Trophoblast cell (in vitro differentiated cells and primary cell): ENCODE data around the gene PAXX.
"Not testable (repeated sequence)": the region's sequence is repeated elsewhere in the genome, so short reads cannot be mapped to it uniquely, and the experiment has no call there.

Source experiments
- DNase-seq, 2 donors: peaks; one replicate each; pipeline ENCODE4 v3.0.0-alpha.2; 2016
- H2AFZ ChIP-seq: 2 replicates; pipeline ENCODE4 v1.6.1; 2013; ENCODE audit warnings: low read length, moderate library complexity, mild to moderate bottlenecking; ENCODE audit not compliant: insufficient read depth, poor library complexity
- H2AK5ac ChIP-seq: 2 replicates; pipeline ENCODE4 v1.6.1; 2013; ENCODE audit warnings: mild to moderate bottlenecking, low read length
- H2BK120ac ChIP-seq: 2 replicates; pipeline ENCODE4 v1.6.1; 2013; ENCODE audit warnings: low read length, mild to moderate bottlenecking, moderate library complexity; ENCODE audit not compliant: insufficient read depth, poor library complexity
- H2BK12ac ChIP-seq: 2 replicates; pipeline ENCODE4 v1.6.1; 2013; ENCODE audit warnings: mild to moderate bottlenecking, low read length, moderate library complexity
- H2BK5ac ChIP-seq: 2 replicates; pipeline ENCODE4 v1.6.1; 2013; ENCODE audit warnings: low read length, low read depth, moderate library complexity, mild to moderate bottlenecking; ENCODE audit not compliant: poor library complexity
- H3K14ac ChIP-seq: 2 replicates; pipeline ENCODE4 v1.6.1; 2013; ENCODE audit warnings: mild to moderate bottlenecking, low read length
- H3K18ac ChIP-seq: 2 replicates; pipeline ENCODE4 v1.6.1; 2013; ENCODE audit warnings: mild to moderate bottlenecking, low read length
- H3K23ac ChIP-seq: 2 replicates; pipeline ENCODE4 v1.6.1; 2013; ENCODE audit warnings: low read length
- H3K27ac ChIP-seq: 2 replicates; pipeline ENCODE4 v1.5.1; 2013; ENCODE audit warnings: low read depth, mild to moderate bottlenecking, inconsistent platforms, low read length, moderate library complexity
- H3K27me3 ChIP-seq: 2 replicates; pipeline ENCODE4 v1.6.1; 2013; ENCODE audit warnings: inconsistent platforms, mild to moderate bottlenecking, low read length, moderate library complexity; ENCODE audit not compliant: insufficient read depth
- H3K36me3 ChIP-seq, 2 experiments: 1 replicate in 1 of 2; 2 replicates in 1 of 2; pipeline ENCODE4 v1.6.1; 2013; ENCODE audit warnings: low read length in 2 of 2, mild to moderate bottlenecking in 2 of 2, moderate library complexity in 1 of 2; ENCODE audit not compliant: insufficient read depth in 2 of 2, control insufficient read depth in 1 of 2
- H3K4ac ChIP-seq: 2 replicates; pipeline ENCODE4 v1.6.1; 2013; ENCODE audit warnings: low read depth, mild to moderate bottlenecking, low read length, moderate library complexity
- H3K4me1 ChIP-seq, 2 experiments: 1 replicate in 1 of 2; 2 replicates in 1 of 2; pipeline ENCODE4 v1.6.1; 2013; ENCODE audit warnings: low read length in 2 of 2, mild to moderate bottlenecking in 2 of 2, moderate library complexity in 1 of 2; ENCODE audit not compliant: insufficient read depth in 2 of 2, control insufficient read depth in 1 of 2
- H3K4me2 ChIP-seq: 2 replicates; pipeline ENCODE4 v1.6.1; 2013; ENCODE audit warnings: inconsistent platforms, mild to moderate bottlenecking, low read length, moderate library complexity
- H3K4me3 ChIP-seq: 2 replicates; pipeline ENCODE4 v1.5.1; 2013; ENCODE audit warnings: mild to moderate bottlenecking, low read depth, low read length, inconsistent platforms
- H3K79me1 ChIP-seq: one replicate; pipeline ENCODE4 v1.6.1; 2013; ENCODE audit warnings: low read length
- H3K79me2 ChIP-seq: 2 replicates; pipeline ENCODE4 v1.6.1; 2013; ENCODE audit warnings: low read length, mild to moderate bottlenecking; ENCODE audit not compliant: control insufficient read depth, insufficient read depth, poor library complexity
- H3K9ac ChIP-seq: 2 replicates; pipeline ENCODE4 v1.6.1; 2013; ENCODE audit warnings: mild to moderate bottlenecking, low read length
- H3K9me3 ChIP-seq: 2 replicates; pipeline ENCODE4 v1.6.1; 2013; ENCODE audit warnings: low read depth, mild to moderate bottlenecking, control low read depth, inconsistent platforms, low read length; ENCODE audit not compliant: insufficient read depth
- H4K12ac ChIP-seq: 2 replicates; pipeline ENCODE4 v1.6.1; 2013; ENCODE audit warnings: low read depth, mild to moderate bottlenecking, low read length, moderate library complexity
- H4K8ac ChIP-seq: 2 replicates; pipeline ENCODE4 v1.6.1; 2013; ENCODE audit warnings: low read depth, mild to moderate bottlenecking, low read length, moderate library complexity
- H4K91ac ChIP-seq: one replicate; pipeline ENCODE4 v1.6.1; 2013; ENCODE audit warnings: low read depth, mild to moderate bottlenecking, low read length, moderate library complexity
- WGBS: extraction: QIAGEN DNeasy Blood & Tissue Kit; methylation state at CpG from one replicate; pipeline ENCODE4 v1.1.7; 2013; ENCODE audit warnings: missing lambda C conversion rate; ENCODE audit not compliant: insufficient read length, insufficient coverage; ENCODE audit errors: extremely low coverage; 5-methylcytosine and 5-hydroxymethylcytosine counted together

PAXX gene

DNA sequence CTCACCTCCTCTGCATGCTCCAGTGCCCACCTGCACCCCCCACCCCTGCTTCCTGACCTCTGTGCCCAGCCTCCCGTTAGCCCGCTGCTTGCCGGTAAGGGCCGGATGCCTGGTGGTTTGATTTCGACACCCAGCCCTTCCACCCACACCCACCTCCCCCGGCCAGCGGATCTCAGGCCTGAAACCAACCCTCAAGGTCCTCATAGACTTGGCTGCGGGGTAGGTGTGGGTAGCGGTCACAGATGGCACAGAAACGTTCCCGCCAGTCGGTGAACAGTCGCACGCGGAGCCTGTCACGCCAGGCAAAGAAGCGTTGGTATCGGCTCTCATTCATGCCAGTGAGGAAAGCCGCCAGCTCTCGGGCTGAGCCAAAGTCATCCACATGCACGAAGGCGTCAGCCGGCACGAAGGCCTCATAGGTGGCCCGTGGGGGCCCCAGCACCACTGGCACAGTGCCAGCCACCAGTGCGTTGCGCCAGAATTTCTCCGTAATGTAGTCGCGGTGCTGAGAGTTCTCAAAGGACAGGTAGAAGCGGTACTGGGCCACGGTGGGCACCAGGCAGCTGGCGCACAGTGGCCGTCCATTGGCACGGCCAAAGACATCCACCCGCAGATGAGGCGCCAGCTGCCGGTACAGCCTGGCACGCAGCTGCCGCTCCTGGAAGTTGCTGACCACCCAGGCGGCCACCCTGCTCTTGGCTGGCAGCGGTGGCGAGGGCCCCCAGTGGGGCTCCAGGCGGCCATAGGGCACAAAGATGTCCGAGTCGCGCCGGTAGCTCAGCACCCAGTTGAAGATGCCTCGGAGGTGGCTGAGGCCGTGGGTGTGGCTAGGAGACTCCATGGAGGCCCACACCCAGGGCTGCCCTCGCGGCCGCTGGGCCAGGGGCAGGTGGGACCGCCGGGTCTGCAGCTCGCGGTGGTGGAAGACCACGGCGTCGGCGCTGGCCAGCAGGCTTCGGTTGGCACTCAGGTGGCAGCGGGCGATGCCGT, 38.6 kb downstream of the PAXX start:
- no peak overlapping the region for H4K12ac ChIP-seq
- H3K79me1 ChIP-seq, result no peaks in the 10 kb centered on the region
- no peak overlapping the region for H3K4me3 ChIP-seq
- no peaks in the 10 kb centered on the region for H3K36me3 ChIP-seq
- no peak overlapping the region for H3K27ac ChIP-seq
- H3K18ac ChIP-seq, result no peak overlapping the region
- no peak for DNase-seq
- H3K4ac ChIP-seq, result no peak overlapping the region
- no peak overlapping the region for H2AFZ ChIP-seq
- H3K14ac ChIP-seq, result no peak overlapping the region
- no peaks in the 10 kb centered on the region for H3K79me2 ChIP-seq
- no peak overlapping the region for H2BK5ac ChIP-seq
- no peak overlapping the region for H2AK5ac ChIP-seq
- no peak overlapping the region for H3K4me2 ChIP-seq
- peaks cover 6 to 8% of the 10 kb centered on the region in 2 experiments for H3K4me1 ChIP-seq
- no peak overlapping the region for H2BK120ac ChIP-seq
- H3K9me3 ChIP-seq, result peaks cover 5% of the 10 kb centered on the region
- no peak overlapping the region for H4K91ac ChIP-seq
- no peak overlapping the region for H3K9ac ChIP-seq
- no CpG with 5 or more reads among the region's 65 CpGs for WGBS
- H2BK12ac ChIP-seq, result no peak overlapping the region
- H3K23ac ChIP-seq, result no peak overlapping the region
- peaks cover 9% of the 10 kb centered on the region for H3K27me3 ChIP-seq
- H4K8ac ChIP-seq, result no peak overlapping the region

DNA sequence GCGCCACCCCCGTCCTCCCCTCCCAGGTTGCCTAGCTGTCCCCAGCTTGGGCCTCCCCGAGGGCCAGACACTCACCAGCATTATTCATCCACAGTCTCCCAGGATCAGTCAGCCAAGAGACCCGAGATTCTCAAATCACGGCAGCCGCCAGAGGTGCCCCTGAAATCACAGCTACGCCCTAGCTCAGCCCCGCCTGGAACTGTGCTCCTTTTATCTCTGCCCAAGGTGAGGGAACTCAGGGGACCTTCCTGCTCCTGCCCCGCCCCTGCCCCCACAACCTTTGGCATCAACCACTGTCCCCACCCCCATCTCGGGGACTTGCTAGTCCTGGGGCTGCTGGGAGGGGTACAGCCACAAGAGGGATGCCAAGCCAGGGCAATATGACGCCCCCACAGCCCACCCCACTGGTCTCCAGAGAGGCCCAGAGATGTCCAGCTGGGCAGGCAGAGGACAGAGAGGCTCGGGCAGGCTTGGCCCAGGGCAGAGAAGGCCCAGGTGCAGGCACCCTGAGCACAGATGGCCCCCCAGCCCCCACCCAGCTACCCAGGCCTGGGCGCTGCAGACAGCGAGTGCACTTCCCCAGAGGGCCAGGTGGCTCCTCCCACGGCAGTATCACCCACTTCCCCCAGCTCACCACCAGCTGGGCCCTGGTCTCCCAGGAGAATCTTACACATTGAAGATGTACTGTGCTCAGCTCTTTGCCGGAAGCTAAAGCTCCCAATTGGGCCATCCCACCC, 39.9 kb downstream of the PAXX start, which contains the start of gene FUT7:
TSS of gene FUT7 (minus strand) at position 185 of the 737 bp plus-strand sequence. CDS start at position 88, 97 bp downstream.
- H3K4me3 ChIP-seq, result no peak within 1 kb of the TSS
- H3K4me1 ChIP-seq, result peaks cover 6 to 8% of the 10 kb centered on the region in 2 experiments
- H2AFZ ChIP-seq, result no peak within 1 kb of the TSS
- H4K91ac ChIP-seq, result no peak within 1 kb of the TSS
- H3K79me2 ChIP-seq, result no peaks in the 10 kb centered on the region
- no peak within 1 kb of the TSS for H4K12ac ChIP-seq
- no peak for DNase-seq
- H3K79me1 ChIP-seq, result no peaks in the 10 kb centered on the region
- H3K4ac ChIP-seq, result no peak within 1 kb of the TSS
- H3K9me3 ChIP-seq, result peaks cover 5% of the 10 kb centered on the region
- no peak within 1 kb of the TSS for H2BK5ac ChIP-seq
- H2BK12ac ChIP-seq, result no peak within 1 kb of the TSS
- no peak within 1 kb of the TSS for H3K4me2 ChIP-seq
- H3K9ac ChIP-seq, result no peak within 1 kb of the TSS
- H3K36me3 ChIP-seq, result no peaks in the 10 kb centered on the region
- H3K27me3 ChIP-seq, result peaks cover 5% of the 10 kb centered on the region
- H3K14ac ChIP-seq, result no peak within 1 kb of the TSS
- H2AK5ac ChIP-seq, result no peak within 1 kb of the TSS
- no peak within 1 kb of the TSS for H3K23ac ChIP-seq
- no peak within 1 kb of the TSS for H4K8ac ChIP-seq
- no peak within 1 kb of the TSS for H2BK120ac ChIP-seq
- WGBS, result no CpG with 5 or more reads among the region's 16 CpGs
- no peak within 1 kb of the TSS for H3K27ac ChIP-seq
- no peak within 1 kb of the TSS for H3K18ac ChIP-seq

DNA sequence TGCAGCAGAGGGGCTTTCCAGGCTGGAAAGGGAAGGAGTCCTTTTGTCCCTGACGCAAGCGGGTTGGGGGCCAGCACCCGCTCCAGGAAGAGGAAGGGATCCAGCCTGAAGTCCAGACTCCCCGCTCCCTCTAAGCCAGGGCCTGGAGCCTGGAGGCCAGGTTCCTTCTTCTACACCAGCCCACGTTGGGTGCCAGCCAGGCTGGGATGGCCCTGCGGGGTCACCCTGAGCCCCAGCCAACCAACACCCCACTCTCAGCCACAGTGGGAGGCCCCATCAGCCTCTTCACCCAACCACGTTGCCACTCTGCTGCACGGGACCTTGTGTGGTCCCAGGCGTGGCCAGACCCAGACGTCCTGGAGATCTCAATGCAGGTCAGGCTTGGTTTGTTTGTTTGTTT, 40.6 kb downstream of the PAXX start:
- no peak overlapping the region for H4K12ac ChIP-seq
- no peaks in the 10 kb centered on the region for H3K27me3 ChIP-seq
- no peak overlapping the region for H3K14ac ChIP-seq
- no peaks in the 10 kb centered on the region for H3K79me1 ChIP-seq
- H2AFZ ChIP-seq, result no peak overlapping the region
- no peak overlapping the region for H4K8ac ChIP-seq
- H3K9me3 ChIP-seq, result peaks cover 2% of the 10 kb centered on the region
- H3K18ac ChIP-seq, result no peak overlapping the region
- no peak overlapping the region for H3K23ac ChIP-seq
- no peak overlapping the region for H4K91ac ChIP-seq
- no peaks in the 10 kb centered on the region for H3K36me3 ChIP-seq
- H3K79me2 ChIP-seq, result no peaks in the 10 kb centered on the region
- peaks cover 6% of the 10 kb centered on the region in 2 experiments for H3K4me1 ChIP-seq
- no peak overlapping the region for H3K27ac ChIP-seq
- H2BK120ac ChIP-seq, result no peak overlapping the region
- no peak overlapping the region for H2AK5ac ChIP-seq
- H3K4ac ChIP-seq, result no peak overlapping the region
- H2BK12ac ChIP-seq, result no peak overlapping the region
- no CpG with 5 or more reads among the region's 10 CpGs for WGBS
- no peak overlapping the region for H2BK5ac ChIP-seq
- DNase-seq, result peak; percentile 13 to 26
- H3K4me2 ChIP-seq, result no peak overlapping the region
- H3K9ac ChIP-seq, result no peak overlapping the region
- H3K4me3 ChIP-seq, result no peak overlapping the region

DNA sequence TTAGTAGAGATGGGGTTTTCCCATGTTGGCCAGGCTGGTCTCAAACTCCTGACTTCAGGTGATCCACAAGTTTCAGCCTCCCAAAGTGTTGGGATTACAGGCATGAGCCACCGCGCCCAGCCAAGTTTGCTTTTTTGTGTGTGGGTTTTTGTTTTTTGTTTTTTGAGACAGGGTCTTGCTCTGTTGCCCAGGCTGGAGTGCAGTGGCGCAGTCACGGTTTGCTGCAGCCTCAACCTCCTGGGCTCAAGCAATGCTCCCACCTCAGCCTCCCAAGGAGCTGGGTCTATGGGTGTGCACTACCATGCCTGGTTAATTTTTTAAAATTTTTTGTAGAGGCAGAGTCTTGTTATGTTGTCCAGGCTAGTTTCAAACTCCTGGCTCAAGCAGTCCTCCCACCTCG, 41.3 kb downstream of the PAXX start:
- no CpG with 5 or more reads among the region's 5 CpGs for WGBS
- not testable (repeated sequence) for H2BK120ac ChIP-seq, H3K9ac ChIP-seq, H3K9me3 ChIP-seq, H4K8ac ChIP-seq, H4K12ac ChIP-seq, H3K79me1 ChIP-seq, H2BK12ac ChIP-seq, H3K14ac ChIP-seq, H2AFZ ChIP-seq, H4K91ac ChIP-seq, DNase-seq, H3K4me2 ChIP-seq, H3K27me3 ChIP-seq, H3K36me3 ChIP-seq, H3K79me2 ChIP-seq, H3K18ac ChIP-seq, H3K4me1 ChIP-seq, H3K27ac ChIP-seq, H2BK5ac ChIP-seq, H2AK5ac ChIP-seq, H3K4ac ChIP-seq, H3K23ac ChIP-seq, H3K4me3 ChIP-seq
